Heart left ventricle (tissue), 13 donors: ENCODE data around the gene MPLKIP.

Source experiments
- CTCF ChIP-seq, 12 donors: fragments of 200-600 bp; sonication (generic) in 4 of 12; IDR thresholded peaks; one replicate each; pipeline versions ENCODE4 v1.5.0 to v1.8.0; 2018 to 2022; ENCODE audit warnings: antibody characterized with exemption in 12 of 12, mild to moderate bottlenecking in 5 of 12
- POLR2A ChIP-seq, 2 donors: fragments of 450-650 bp; IDR thresholded peaks; one replicate each; pipeline ENCODE4 v1.6.1; 2017; ENCODE audit warnings: antibody characterized with exemption in 2 of 2, mild to moderate bottlenecking in 2 of 2, moderate library complexity in 2 of 2
- donor health status: ischemic (EF 13 %, LVEDD 7.1; RV severe dilation, severe dysfunction).
- donor health status: DM: no; HTN: yes; CAD: no.
- donor health status: DM: no; HTN: no; CAD: no.
- donor health status: ischemic (EF 25% LVEDD 6.9; RV normal size, moderate dysfunction).
- donor health status: ischemic (EF 25% LVEDD 5.7; RV mildly dilated, moderate dysfunction).
- donor health status: ischemic (EF 35%, LVEDD 5.7; RV mildly dilated, moderate dysfunction).
- donor health status: nonischemic (EF 11% LVEDD 7.7; RV severe dilation, severe dysfunction).
- donor health status: DM: yes; HTN: yes; CAD: no.
- donor health status: PGD.
- donor health status: ischemic (EF 29% LVEDD 5.4; RV normal size, mild dysfunction).
- donor health status: nonischemic (EF 23%, LVEDD 6.1; RV moderate dilation, normal function).

GRCh38 chr7:40175725-40176510 is 41.5 kb upstream of the MPLKIP start:
- no peak for TF ChIP-seq CTCF (IDR thresholded peaks at IDR 0.05)
- no peak for TF ChIP-seq POLR2A (IDR thresholded peaks at IDR 0.05)
